Neural cell (in vitro differentiated cells): Measurements from ENCODE around the gene IQCF5. TPM values are rescaled to one million over a fixed set of nuclear protein-coding genes. Genes with fewer than 3 reads are reported as not detected.

ENCODE experiments used
- H2AFZ ChIP-seq: fragments of 200-600, 300-800 bp; sonication (generic), shearing (Covaris generic); 2 replicates; pipeline ENCODE4 v1.6.0; 2014; ENCODE audit warnings: low read depth, mild to moderate bottlenecking, antibody characterized with exemption, low read length, moderate library complexity
- H3F3A ChIP-seq: fragments of 200-600 bp; shearing (Covaris generic); 2 replicates; pipeline ENCODE4 v1.6.1; 2016; ENCODE audit warnings: mild to moderate bottlenecking, moderate library complexity, mixed read lengths, antibody characterized with exemption, low read length; ENCODE audit not compliant: insufficient read depth, poor library complexity, severe bottlenecking
- H3K27ac ChIP-seq: fragments of 200-600, 300-800 bp; sonication (generic), shearing (Covaris generic); 2 replicates; pipeline ENCODE4 v1.5.1; 2014; ENCODE audit warnings: mild to moderate bottlenecking, low read length, moderate library complexity
- H3K27me3 ChIP-seq: fragments of 300-800, 200-600 bp; sonication (generic), shearing (Covaris generic); 2 replicates; pipeline ENCODE4 v1.6.0; 2014; ENCODE audit warnings: mild to moderate bottlenecking, low read depth, low read length, moderate library complexity; ENCODE audit not compliant: insufficient read depth
- H3K36me3 ChIP-seq: fragments of 300-800, 200-600 bp; sonication (generic), shearing (Covaris generic); 2 replicates; pipeline ENCODE4 v1.5.1; 2014; ENCODE audit warnings: mild to moderate bottlenecking, antibody characterized with exemption, low read length, moderate library complexity; ENCODE audit not compliant: insufficient read depth
- H3K4me2 ChIP-seq: fragments of 300-800, 200-600 bp; sonication (generic), shearing (Covaris generic); 2 replicates; pipeline ENCODE4 v1.6.0; 2014; ENCODE audit warnings: mild to moderate bottlenecking, low read length
- H3K4me3 ChIP-seq: fragments of 300-800, 200-600 bp; sonication (generic), shearing (Covaris generic); 2 replicates; pipeline ENCODE4 v1.5.1; 2014; ENCODE audit warnings: mild to moderate bottlenecking, low read length, moderate library complexity
- H3K79me2 ChIP-seq: fragments of 200-600 bp; shearing (Covaris generic); replicated peaks from 2 replicates; pipeline ENCODE4 v1.6.0; 2014; ENCODE audit warnings: mild to moderate bottlenecking, low read length, moderate library complexity; ENCODE audit not compliant: insufficient read depth
- H3K9ac ChIP-seq: fragments of 300-800, 200-600 bp; sonication (generic), shearing (Covaris generic); 2 replicates; pipeline ENCODE4 v1.6.1; 2016; ENCODE audit warnings: mild to moderate bottlenecking, low read length, mixed read lengths
- H3K9me2 ChIP-seq: fragments of 200-600 bp; shearing (Covaris generic); 2 replicates; pipeline ENCODE4 v1.6.1; 2016; ENCODE audit warnings: mild to moderate bottlenecking, low read length, mixed read lengths; ENCODE audit not compliant: insufficient read depth
- H3K9me3 ChIP-seq: fragments of 200-600, 300-800 bp; sonication (generic), shearing (Covaris generic); 2 replicates; pipeline ENCODE4 v1.6.1; 2016; ENCODE audit warnings: mild to moderate bottlenecking, mixed run types, low read length, moderate library complexity, mixed read lengths
- H4K20me1 ChIP-seq: fragments of 200-600 bp; shearing (Covaris generic); 2 replicates; pipeline ENCODE4 v1.6.1; 2016; ENCODE audit warnings: mild to moderate bottlenecking, mixed run types; ENCODE audit not compliant: insufficient read depth
- CTCF ChIP-seq: fragments of 450-650 bp; IDR thresholded peaks from 2 replicates; pipeline ENCODE4 v1.5.1; 2014; ENCODE audit warnings: antibody characterized with exemption, mild to moderate bottlenecking, moderate library complexity; ENCODE audit not compliant: poor library complexity, severe bottlenecking
- EP300 ChIP-seq: fragments of 450-650 bp; conservative IDR thresholded peaks from 2 replicates; pipeline ENCODE4 v1.6.1; 2014; ENCODE audit warnings: antibody characterized with exemption, mild to moderate bottlenecking, moderate library complexity; ENCODE audit not compliant: poor library complexity, severe bottlenecking
- EZH2 ChIP-seq: fragments of 200-600, 300-800 bp; shearing (Covaris generic), sonication (generic); IDR thresholded peaks from 2 replicates; pipeline ENCODE4 v1.6.1; 2014; ENCODE audit warnings: antibody characterized with exemption, low read length, borderline replicate concordance, mild to moderate bottlenecking; ENCODE audit not compliant: insufficient read depth, poor library complexity, severe bottlenecking
- MXI1 ChIP-seq: fragments of 450-650 bp; conservative IDR thresholded peaks from 2 replicates; pipeline ENCODE4 v1.6.1; 2014; ENCODE audit warnings: antibody characterized with exemption, mild to moderate bottlenecking; ENCODE audit not compliant: poor library complexity, severe bottlenecking
- POLR2AphosphoS5 ChIP-seq: IDR thresholded peaks from 2 replicates; pipeline ENCODE4 v1.6.1; 2012
- RAD21 ChIP-seq: fragments of 450-650 bp; conservative IDR thresholded peaks from 2 replicates; pipeline ENCODE4 v1.6.1; 2014; ENCODE audit warnings: antibody characterized with exemption, mild to moderate bottlenecking, moderate library complexity
- REST ChIP-seq: IDR thresholded peaks from 2 replicates; pipeline ENCODE4 v1.6.1; 2012; ENCODE audit warnings: borderline replicate concordance
- SMC3 ChIP-seq: fragments of 450-650 bp; conservative IDR thresholded peaks from 2 replicates; pipeline ENCODE4 v1.6.1; 2014; ENCODE audit warnings: antibody characterized with exemption, mild to moderate bottlenecking, moderate library complexity; ENCODE audit not compliant: poor library complexity
- TAF1 ChIP-seq: IDR thresholded peaks from 2 replicates; pipeline ENCODE4 v1.6.1; 2012; ENCODE audit warnings: low read depth
- polyA plus RNA-seq: library from polyadenylated mRNA; depleted of rRNA; stranded (reverse); fragments of >200 nt; gene quantifications from 2 replicates; pipeline ENCODE4 v1.2.3, GENCODE V29; 2014

Gene IQCF5
- polyA plus RNA-seq, 1 donor from 2014 or later = not detected

- Histone ChIP-seq H3K9ac (no peak overlapping the region), H4K20me1 (no peaks in the 10 kb centered on the region), H3K4me2 (no peak overlapping the region), H3K36me3 (no peaks in the 10 kb centered on the region), H3K9me3 (no peaks in the 10 kb centered on the region), H3K79me2 (no peaks in the 10 kb centered on the region), H3K9me2 (no peaks in the 10 kb centered on the region), H3K27me3 (no peaks in the 10 kb centered on the region), H3F3A (no peaks in the 10 kb centered on the region), H3K4me3 (no peak overlapping the region), H3K27ac (no peak overlapping the region), H2AFZ (no peak overlapping the region)
- TF ChIP-seq RAD21 (no peak), EZH2 (no peak), CTCF (no peak), TAF1 (no peak), POLR2AphosphoS5 (no peak), EP300 (no peak), REST (no peak), SMC3 (no peak), MXI1 (no peak)
Measured at GRCh38 chr3:51894391-51894790, 19.0 kb upstream of the IQCF5 start.

GRCh38 chr3:51891242-51892039 lies 16.0 kb upstream of the IQCF5 start:
- TF ChIP-seq CTCF (no peak), EP300 (no peak), REST (no peak), TAF1 (no peak), RAD21 (no peak), EZH2 (no peak), MXI1 (no peak), SMC3 (no peak), POLR2AphosphoS5 (no peak)
- H3K36me3 ChIP-seq = no peaks in the 10 kb centered on the region
- no peaks in the 10 kb centered on the region for H3F3A ChIP-seq
- no peak overlapping the region for H3K27ac ChIP-seq
- no peaks in the 10 kb centered on the region for H3K9me3 ChIP-seq
- no peak overlapping the region for H3K4me2 ChIP-seq
- H4K20me1 ChIP-seq = no peaks in the 10 kb centered on the region
- H3K9me2 ChIP-seq = no peaks in the 10 kb centered on the region
- H2AFZ ChIP-seq = no peak overlapping the region
- no peak overlapping the region for H3K9ac ChIP-seq
- no peaks in the 10 kb centered on the region for H3K27me3 ChIP-seq
- no peak overlapping the region for H3K4me3 ChIP-seq
- H3K79me2 ChIP-seq = no peaks in the 10 kb centered on the region
